ENCODE measurements around the gene RCVRN.

- no peak for TF ChIP-seq CTCF (IDR thresholded peaks at IDR 0.05 in 8 of 11, conservative IDR thresholded peaks at IDR 0.05 in 3 of 11)
- TF ChIP-seq POLR2AphosphoS5 (IDR thresholded peaks at IDR 0.05), result no peak
Measured at GRCh38 chr17:9900044-9900594, 5.0 kb downstream of the RCVRN start.

Measured in spleen (tissue), 7 donors.